GM19438 (cell line): ENCODE measurements around the gene TVP23A.
A peak's percentile ranks its signal among the peaks of the same experiment; 100 is the strongest.
"Not testable (repeated sequence)": the region's sequence is repeated elsewhere in the genome, so short reads cannot be mapped to it uniquely, and the experiment has no call there.

Experiments used
- ATAC-seq: cut with Tn5 transposase; IDR thresholded peaks from one replicate; pipeline ENCODE4 v1.9.1; 2021; ENCODE audit warnings: low read depth; ENCODE audit not compliant: unreplicated experiment

The TVP23A gene

GRCh38 chr16:10836174-10836853 lies 17.7 kb upstream of the TVP23A start:
- ATAC-seq: no peak

DNA sequence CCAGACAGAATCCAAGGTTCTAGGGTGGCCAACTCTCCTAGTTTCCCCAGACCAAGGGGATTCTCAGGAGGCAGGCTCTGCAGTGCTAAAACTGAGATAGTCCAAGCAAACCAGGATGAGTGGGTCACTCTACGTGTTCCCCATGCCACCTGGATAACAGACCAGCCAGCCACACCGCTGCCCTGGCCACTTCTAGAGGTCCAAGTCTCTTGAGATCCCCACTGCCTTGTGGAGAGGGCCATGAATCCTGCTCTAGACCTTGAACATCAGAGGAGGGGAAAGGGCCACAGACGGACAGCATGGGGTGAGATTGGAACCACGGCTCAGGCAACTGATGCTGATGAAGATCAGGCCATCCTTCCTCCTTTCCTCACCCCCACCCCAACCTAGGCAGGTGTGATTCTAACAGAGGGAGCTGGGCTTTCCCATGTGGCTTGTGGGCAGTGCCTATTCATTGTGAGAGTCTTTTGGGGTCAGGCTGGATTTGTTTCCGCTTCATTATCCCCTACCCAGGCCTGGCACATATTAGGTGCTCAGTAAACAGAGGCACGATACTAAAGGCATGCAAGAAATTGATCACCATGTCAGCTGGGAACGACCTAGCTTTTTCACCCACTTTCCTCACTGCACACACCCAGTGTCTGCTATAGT lies 16.8 kb upstream of the TVP23A start:
- no peak for ATAC-seq

GRCh38 chr16:10834766-10835165 lies 16.2 kb upstream of the TVP23A start:
- ATAC-seq: no peak

GRCh38 chr16:10834130-10834529 lies 15.5 kb upstream of the TVP23A start:
- ATAC-seq: no peak

DNA sequence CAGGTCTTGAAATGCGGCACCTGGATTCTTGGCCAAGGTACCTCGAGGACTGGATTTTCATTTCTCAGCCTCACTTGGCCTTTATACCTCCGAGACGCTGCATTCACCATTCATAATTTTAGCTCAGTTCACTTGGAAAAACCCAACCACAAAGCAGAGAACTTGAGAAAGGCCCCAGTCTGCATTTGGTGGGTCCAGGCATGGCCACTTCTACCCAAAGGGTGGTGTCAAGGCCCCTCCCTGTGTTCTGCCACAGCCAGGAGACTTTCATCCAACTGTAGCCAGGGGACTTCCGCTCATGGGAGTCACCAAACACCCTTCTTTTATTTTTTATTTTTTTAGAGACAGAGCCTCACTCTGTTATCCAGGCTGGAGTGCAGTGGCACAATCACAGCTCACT lies 14.7 kb upstream of the TVP23A start:
- no peak for ATAC-seq

GRCh38 chr16:10831894-10832886 lies 13.6 kb upstream of the TVP23A start:
- ATAC-seq: no peak

DNA sequence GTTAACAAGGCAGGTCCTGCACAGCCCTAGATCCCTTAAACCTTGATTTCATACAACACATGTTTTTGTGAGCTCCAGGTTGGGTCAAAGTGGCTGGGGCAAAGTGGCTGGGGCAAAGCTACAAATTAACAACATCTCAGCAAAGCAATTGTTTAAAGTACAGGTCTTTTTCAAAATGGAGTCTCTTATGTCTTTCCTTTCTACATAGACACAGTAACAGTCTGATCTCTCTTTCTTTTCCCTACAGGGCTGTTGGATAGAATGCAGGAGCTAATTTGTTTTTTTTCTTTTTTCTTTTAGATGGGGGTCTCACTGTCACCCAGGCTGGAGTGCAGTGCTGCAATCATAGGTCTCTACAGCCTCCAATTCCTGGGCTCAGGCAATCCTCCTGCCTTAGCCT lies 11.6 kb upstream of the TVP23A start:
- ATAC-seq: not testable (repeated sequence)

DNA sequence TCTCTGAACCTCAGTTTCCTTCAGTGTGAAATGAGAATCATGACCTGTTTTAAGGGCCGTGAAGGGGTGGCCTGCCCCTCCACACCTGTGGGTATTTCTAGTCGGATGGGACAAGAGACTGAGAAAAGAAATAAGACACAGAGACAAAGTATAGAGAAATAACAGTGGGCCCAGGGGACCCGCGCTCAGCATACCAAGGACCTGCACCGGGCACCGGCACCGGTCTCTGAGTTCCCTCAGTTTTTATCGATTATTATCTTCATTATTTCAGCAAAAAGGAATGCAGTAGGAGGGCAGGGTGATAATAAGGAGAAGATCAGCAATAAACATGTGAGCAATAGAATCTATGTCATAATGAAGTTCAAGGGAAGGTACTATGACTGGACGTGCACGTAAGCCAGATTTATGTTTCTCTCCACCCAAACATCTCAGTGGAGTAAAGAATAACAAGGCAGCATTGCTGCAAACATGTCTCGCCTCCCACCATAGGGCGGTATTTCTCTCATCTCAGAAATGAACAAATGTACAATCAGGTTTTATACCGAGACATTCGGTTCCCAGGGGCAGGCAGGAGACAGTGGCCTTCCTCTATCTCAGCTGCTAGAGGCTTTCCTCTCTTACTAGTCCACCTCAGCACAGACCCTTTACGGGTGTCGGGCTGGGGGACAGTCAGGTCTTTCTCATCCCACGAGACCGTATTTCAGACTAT lies 10.9 kb upstream of the TVP23A start:
- ATAC-seq: not testable (repeated sequence)

DNA sequence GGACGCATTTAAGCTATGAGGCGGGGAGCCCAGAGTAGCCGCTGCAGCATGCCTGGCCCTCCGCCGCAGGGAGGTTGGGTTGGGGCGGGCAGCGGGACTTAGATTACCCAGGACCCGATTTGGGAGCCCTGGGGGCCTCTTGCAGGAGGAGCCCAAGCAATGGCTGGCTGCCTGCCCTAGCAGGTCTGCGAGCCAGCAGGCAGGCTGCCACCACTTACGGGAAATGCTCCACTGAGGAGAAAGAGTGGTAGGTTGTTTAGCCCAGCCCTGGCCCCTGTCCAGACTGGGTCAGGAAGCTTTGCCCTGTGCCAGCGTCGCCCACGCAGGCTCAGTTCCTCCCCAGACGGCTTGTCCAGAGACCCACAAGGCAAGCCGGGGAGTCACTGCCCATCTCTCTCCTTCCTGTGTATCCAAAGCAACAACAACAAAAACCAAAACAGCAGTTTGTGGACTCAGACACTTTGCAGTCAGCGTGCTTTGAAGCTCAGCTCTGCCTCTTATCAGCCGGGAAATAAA lies 10.3 kb upstream of the TVP23A start:
- no peak for ATAC-seq

DNA sequence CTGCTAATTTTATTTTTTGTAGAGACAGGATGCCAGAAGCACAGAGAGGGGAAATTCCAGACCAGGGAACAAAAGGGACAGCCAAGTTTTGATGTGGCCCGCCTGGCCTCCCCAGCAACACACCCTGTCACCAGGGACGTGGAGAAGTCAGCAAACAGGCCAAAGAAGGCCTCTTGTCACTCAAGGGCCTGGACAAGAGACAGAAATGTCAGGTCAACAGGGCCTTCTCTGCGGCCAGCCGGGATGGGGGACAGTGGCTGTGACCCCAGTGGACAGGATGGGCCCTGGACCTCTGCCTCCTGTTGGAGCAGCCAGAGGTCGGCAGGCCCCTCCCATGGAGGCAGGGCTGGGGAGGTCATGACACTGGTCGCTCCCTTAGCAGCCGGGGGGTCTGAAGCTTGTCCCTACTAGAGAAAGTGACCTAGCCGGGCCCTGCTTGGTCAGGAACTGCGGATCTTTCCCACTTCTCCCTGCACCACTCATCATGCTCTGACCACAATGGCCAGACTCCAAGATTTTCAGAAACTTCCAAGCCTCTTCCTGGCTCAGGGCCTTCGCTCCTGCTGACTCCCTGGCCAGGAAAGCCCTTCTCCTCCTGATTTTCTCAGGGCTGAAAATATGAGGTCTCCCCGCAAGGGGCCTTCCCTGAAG lies 9.2 kb upstream of the TVP23A start:
- no peak for ATAC-seq

- ATAC-seq: no peak
Observed at GRCh38 chr16:10824111-10824893, 5.7 kb upstream of the TVP23A start.

DNA sequence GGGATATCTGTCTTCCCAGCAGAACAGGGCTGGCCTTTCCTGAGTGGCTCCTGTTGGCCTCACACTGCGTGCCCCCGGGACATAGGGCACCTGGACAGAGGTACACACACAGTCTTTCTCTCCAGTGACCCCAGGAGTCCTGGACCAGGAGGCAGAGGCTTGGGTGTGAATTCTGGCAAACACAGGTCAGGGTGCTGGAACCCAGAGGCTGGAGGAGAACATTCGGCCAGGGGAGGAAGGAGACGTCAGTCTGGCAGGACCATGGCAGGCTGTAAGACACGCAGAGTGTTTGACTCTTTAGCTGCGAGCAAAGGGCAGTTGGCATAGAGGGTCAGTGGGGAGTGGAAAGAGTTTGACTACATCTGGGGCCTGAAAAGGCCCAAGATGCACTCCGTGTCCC lies 4.1 kb upstream of the TVP23A start:
- ATAC-seq: no peak

DNA sequence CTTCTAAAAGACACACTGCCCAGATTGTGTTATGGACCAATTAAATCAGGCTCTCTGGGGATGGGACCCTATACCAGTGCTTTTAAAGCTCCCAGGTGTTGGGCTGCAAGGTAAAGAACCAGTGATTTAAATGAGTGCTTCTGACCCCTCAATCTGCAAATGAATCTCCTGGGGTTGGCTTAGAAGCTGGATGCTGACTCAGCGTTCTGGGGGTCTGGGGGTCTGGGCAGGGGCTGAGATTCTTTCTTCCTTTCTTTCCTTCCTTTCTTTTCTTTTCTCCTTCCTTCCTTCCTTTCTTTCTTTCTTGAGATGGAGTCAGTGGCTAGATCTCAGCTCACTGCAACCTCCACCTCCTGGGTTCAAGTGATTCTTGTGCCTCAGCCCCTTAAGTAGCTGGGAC lies 2.0 kb upstream of the TVP23A start:
- no peak for ATAC-seq

GRCh38 chr16:10817514-10817913 lies 1.1 kb downstream of the TVP23A start:
- no peak for ATAC-seq

DNA sequence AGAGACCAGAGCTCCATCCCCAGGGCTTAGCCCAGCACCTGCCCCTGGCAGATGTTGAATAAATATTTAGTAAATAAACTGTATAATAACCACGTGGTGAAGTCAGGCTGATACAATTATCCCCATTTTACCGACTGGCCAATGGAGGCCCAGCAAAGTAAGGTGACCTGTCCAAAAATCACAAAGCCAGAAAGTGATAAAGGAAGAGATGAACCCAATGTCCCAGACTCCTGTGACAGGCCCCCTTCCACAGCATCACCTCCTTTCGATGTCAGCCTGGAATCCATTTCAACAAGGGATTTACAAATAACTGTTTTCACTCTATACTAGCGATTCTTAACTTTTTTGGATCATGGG lies 5.5 kb downstream of the TVP23A start:
- ATAC-seq: no peak

DNA sequence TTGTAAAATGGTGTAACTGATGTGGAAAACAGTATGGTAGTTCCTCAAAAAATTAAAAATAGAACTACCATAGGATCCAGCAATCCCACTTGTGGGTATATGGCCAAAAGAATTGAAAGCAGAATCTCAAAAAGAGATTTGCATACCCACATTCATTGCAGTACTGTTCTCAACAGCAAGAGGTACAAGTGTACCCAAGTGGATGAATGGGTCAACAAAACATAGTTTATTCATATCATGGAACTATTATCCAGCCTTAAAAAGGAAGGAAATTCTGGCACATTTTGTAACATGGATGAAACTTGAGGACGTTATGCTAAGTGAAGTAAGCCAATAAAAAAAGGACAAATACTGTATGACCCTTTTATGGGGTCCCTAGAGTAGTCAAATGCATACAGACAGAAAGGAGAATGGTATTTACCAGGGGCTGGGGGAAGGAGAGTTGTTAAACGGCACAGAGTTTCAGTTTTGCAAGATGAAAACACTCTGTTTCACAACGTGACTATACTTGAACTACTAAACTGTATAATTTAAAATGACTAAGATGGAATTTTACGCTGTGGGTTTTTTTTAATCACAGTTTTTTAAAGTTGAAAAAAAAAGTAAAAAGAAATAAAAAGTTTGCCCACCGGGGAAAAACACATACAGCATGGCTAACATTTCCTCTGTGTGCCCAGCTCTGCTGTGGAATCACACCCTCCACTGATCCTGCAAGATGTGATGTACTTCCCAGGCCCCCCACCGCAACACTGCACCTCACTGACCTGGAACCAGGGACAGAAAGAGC lies 6.1 kb downstream of the TVP23A start:
- peak; percentile 58 for ATAC-seq

DNA sequence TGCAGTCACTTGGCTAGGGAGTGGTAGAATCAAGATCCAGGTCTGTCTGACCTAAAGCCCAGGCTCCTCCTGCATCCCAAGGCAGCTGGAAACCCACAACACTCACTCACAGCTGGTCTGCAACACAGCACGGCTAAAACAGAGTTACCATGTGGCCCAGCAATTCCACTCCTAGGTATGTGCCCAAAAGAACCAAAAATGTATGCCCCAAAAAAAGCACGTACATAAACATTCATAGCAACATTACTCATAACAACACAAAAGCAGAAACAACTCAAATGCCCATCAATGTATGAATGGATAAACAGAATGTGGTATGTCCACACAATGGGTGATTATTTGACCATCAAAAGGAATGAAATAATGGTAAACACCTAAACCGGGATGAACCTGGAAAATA lies 8.9 kb downstream of the TVP23A start:
- no peak for ATAC-seq

DNA sequence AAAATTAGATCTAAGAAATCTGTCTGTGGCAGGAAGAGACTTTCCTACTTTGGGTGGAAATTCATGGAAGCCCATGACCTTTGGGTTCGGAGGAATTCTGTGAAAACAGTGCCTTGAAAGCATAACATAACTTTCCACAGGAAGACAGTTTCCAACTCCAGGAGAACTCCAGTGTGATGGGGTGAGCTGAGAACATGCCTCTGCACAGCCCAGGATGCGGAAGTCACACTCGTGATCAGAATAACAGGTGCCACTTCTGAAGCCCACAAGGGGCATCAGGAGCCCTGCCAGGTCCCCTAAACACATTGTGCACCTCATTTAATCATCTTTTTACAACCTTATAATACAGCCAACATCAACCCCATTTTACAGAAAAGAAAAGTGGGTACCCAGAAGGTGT lies 9.7 kb downstream of the TVP23A start:
- ATAC-seq: no peak

- no peak for ATAC-seq
Observed at GRCh38 chr16:10808218-10808617, 10.4 kb downstream of the TVP23A start.
